ENCODE data around the gene IDH3G. TPM values are rescaled to one million over a fixed set of nuclear protein-coding genes. Genes with fewer than 3 reads are reported as not detected.
"Not testable (repeated sequence)": the region's sequence is repeated elsewhere in the genome, so short reads cannot be mapped to it uniquely, and the experiment has no call there.

The IDH3G gene
- total RNA-seq, 1 donor, result 40.2 TPM

DNA sequence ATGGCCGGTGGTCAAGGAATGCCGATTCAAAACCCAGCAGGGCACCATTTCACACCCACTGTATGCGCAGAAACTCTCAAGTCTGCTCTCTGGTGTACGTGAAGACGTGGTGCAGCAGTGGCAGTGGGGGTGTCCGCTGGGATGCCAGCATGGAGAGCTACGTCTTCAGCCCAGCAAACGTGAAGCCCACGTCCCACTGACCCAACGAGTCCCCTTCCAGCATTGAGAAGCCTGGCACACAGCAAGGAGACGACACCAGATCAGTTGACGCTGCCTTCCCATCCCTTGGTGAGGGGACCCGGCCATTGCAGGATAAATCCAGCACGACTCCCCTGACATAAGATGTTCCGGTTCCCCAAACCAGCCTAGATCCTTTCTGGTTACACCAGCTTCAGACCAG is 32.3 kb downstream of the IDH3G start:
- no peak for DNase-seq (ENCODE audit: low read depth)
- no peak overlapping the region for H3K4me3 ChIP-seq (ENCODE audit: low read depth, low read length)
- TF ChIP-seq, protein P1, sequence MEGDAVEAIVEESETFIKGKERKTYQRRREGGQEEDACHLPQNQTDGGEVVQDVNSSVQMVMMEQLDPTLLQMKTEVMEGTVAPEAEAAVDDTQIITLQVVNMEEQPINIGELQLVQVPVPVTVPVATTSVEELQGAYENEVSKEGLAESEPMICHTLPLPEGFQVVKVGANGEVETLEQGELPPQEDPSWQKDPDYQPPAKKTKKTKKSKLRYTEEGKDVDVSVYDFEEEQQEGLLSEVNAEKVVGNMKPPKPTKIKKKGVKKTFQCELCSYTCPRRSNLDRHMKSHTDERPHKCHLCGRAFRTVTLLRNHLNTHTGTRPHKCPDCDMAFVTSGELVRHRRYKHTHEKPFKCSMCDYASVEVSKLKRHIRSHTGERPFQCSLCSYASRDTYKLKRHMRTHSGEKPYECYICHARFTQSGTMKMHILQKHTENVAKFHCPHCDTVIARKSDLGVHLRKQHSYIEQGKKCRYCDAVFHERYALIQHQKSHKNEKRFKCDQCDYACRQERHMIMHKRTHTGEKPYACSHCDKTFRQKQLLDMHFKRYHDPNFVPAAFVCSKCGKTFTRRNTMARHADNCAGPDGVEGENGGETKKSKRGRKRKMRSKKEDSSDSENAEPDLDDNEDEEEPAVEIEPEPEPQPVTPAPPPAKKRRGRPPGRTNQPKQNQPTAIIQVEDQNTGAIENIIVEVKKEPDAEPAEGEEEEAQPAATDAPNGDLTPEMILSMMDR (IDR thresholded peaks at IDR 0.05; ENCODE audit: insufficient read depth, low read depth, low read length), result no peak

DNA sequence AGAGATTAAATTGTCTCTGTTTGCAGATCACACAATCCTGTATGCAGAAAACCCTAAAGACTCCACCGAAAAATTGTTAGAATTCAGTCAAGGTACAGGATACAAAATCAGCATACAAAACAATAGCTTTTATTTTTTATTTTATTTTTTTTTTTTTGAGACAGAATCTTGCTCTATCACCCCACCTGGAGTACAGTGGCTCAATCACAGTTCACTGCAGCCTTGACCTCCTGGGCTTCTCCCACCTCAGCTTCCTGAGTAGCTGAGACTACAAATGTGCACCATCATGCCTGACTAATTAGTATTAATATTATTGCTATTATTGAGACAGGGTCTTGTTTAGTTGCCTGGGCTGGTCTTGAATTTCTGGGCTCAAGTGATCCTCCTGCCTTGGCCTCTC is 39.0 kb downstream of the IDH3G start:
- no peak overlapping the region for H3K4me3 ChIP-seq (ENCODE audit: low read depth, low read length)
- DNase-seq (ENCODE audit: low read depth), result no peak
- TF ChIP-seq, protein P1 (IDR thresholded peaks at IDR 0.05; ENCODE audit: insufficient read depth, low read depth, low read length), result no peak

- DNase-seq (ENCODE audit: low read depth), result no peak
- TF ChIP-seq, protein P1 (IDR thresholded peaks at IDR 0.05; ENCODE audit: insufficient read depth, low read depth, low read length), result no peak
- no peak overlapping the region for H3K4me3 ChIP-seq (ENCODE audit: low read depth, low read length)
These were observed 43.9 kb downstream of the IDH3G start for GRCh38 chrX:153750127-153750774.

DNA sequence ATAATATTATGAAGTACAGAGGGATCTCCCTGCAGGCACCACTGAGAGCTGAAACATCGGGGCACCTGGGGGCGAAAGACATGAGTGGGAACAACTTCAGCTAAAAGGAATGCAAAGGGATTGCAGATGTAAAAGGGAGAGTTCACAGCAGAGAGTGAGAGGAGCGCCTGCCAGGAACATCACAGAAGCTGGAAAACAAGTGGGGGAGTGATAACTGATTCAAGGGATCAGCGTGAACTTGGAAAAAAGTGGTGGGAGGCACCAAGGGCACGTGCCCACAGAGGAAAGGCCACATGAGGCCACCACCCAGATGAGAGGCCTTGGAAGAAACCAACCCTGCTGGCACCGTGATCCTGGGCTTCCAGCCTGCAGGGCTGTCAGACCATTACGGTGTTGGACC is 45.2 kb downstream of the IDH3G start:
- DNase-seq (ENCODE audit: low read depth); H3K4me3 ChIP-seq (ENCODE audit: low read depth, low read length): not testable (repeated sequence)

DNA sequence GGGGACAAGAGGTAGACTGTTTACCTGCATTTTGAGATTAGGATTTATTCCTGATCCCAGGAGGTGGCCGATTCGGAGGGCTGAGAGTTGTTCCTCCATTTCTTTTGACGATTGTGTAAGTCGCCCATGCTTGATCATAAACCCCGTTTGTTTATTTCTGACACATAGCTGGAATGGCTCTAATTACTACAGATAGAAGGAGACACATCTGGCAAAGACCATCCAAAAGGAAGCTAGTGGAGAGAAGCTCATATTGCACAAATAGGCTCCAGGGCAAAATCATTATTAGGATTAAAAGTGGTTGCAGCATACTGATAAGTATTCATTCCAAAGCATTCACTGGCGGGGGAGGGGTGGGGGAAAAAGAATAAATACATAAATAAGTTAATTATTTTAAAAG is 47.2 kb downstream of the IDH3G start:
- not testable (repeated sequence) for H3K4me3 ChIP-seq (ENCODE audit: low read depth, low read length)
- peak; percentile 67 for DNase-seq (ENCODE audit: low read depth)

- TF ChIP-seq, protein P1 (IDR thresholded peaks at IDR 0.05; ENCODE audit: insufficient read depth, low read depth, low read length), result no peak
- no peak for DNase-seq (ENCODE audit: low read depth)
These were observed 47.8 kb downstream of the IDH3G start for GRCh38 chrX:153746359-153746758.

GRCh38 chrX:153745067-153745433 is 49.1 kb downstream of the IDH3G start:
- not testable (repeated sequence) for H3K4me3 ChIP-seq (ENCODE audit: low read depth, low read length); DNase-seq (ENCODE audit: low read depth)

More at GRCh38 chrX:153746359-153746758, 47.8 kb downstream of the IDH3G start:
- H3K4me3 ChIP-seq (ENCODE audit: low read depth, low read length), result no peak overlapping the region

DNA sequence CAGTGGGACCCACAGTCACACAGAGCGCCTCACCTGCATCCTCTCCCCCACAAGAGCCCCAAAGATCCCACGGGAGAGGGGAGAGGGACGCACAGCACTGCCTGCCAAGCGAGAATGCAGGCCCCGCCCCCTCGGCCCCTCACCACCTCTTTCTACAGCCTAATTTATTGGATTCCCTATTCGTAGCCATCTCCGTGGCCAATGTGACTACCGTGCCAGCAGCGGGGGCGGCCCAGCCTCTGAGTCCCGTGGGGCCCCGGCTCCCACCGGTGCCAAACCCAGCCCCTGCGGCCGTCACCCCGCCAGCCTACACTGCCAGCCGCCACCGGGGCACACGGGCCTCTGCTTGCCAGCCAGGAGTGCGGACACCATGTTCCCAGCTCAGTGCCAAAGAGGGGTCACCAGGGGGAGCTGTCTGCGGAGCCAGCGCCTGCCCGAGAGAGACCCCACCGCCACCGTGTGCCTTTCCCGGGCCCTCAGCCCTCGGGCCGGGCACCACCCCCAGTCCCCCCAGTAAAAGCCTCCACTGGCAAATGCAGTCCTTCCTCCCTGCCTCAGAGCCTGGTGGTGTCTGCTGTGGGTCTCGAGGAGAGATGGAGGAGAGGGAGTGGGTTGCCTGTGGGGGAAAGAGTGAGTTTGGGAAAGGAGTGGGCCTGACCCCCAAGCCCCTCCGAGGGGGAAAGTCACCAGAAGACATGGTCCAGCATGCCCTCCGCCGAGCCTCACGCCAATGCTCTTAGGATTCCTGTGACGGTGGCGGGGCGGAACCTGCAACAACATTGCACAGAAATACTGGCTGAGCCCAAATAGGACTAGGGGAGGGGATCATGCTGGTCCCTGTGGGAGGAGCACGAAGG is 49.7 kb downstream of the IDH3G start:
- TF ChIP-seq, protein P1 (IDR thresholded peaks at IDR 0.05; ENCODE audit: insufficient read depth, low read depth, low read length), result no peak
- H3K4me3 ChIP-seq (ENCODE audit: low read depth, low read length), result no peak overlapping the region
- DNase-seq (ENCODE audit: low read depth), result no peak

DNA sequence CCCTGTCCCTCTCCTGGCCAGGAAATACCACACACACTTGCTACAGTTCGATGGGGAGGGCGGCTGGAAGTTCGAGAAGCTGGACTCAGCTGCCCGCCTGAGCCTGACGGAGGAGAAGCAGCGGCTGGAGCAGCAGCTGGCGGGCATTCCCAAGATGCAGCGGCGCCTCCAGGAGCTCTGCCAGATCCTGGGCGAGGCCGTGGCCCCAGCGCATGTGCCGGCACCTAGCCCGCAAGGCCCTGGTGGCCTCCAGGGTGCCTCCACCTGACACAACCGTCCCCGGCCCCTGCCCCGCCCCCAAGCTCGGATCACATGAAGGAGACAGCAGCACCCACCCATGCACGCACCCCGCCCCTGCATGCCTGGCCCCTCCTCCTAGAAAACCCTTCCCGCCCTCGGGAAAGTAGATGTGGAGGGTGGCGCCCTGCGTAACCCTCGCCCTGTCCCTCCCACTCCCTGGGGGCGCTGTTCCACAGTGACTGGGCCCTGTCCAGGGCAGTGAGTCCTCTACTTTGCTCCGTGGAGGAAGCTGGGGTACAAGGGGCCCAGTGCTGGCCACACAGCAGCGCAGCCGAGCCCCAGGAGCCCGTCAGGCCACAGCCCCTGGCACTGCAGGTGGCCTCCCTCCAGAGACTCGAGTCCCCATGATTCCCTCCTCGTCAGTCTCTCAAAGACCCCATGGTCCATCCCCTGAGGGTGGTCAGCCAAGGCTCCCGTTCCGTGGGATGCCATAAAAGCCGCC is 50.5 kb downstream of the IDH3G start:
- H3K4me3 ChIP-seq (ENCODE audit: low read depth, low read length), result not testable (repeated sequence)
- peak; percentile 32 for DNase-seq (ENCODE audit: low read depth)

DNA sequence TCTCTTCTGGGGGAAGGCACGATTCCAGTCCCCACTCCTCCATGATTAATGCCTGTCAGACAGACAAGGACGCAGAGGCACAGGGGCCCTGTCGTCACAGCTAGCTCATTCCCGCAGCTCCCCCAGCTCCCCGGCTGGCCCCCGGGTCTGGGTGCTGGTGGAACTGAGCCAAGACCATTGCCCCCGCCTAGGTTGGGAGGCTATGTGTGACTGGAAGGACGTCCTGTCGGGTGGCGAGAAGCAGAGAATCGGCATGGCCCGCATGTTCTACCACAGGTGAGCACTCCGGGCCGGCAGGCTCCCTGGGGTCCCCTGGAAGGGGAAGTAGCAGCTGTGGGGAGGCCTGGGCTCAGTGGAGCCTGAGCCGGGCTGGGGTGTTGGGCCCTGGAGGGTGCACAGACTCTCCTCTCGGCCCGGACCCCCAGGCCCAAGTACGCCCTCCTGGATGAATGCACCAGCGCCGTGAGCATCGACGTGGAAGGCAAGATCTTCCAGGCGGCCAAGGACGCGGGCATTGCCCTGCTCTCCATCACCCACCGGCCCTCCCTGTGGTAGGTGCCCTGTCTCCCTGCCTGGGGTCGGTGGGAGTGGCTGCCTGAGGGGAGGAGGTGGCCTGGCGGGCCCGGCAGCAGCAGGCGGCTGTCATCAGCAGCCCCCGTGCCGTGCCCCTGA is 51.2 kb downstream of the IDH3G start:
- not testable (repeated sequence) for DNase-seq (ENCODE audit: low read depth)

GRCh38 chrX:153742111-153742510 is 52.1 kb downstream of the IDH3G start:
- DNase-seq (ENCODE audit: low read depth); H3K4me3 ChIP-seq (ENCODE audit: low read depth, low read length): not testable (repeated sequence)

More for the DNA sequence above, 51.2 kb downstream of the IDH3G start:
- H3K4me3 ChIP-seq (ENCODE audit: low read depth, low read length), result not testable (repeated sequence)
